Choroid plexus epithelial cell (primary cell): ENCODE measurements around the gene MAP2K4.

ENCODE experiments used
- DNase-seq: peaks from one replicate; pipeline ENCODE4 v3.0.0-alpha.2; 2010; ENCODE audit warnings: low read depth
- H3K4me3 ChIP-seq: 2 replicates; pipeline ENCODE4 v1.5.1; 2011; ENCODE audit warnings: low read depth, mild to moderate bottlenecking, control low read depth, low read length, moderate library complexity
- CTCF ChIP-seq: conservative IDR thresholded peaks from 2 replicates; pipeline ENCODE4 v1.5.1; 2011; ENCODE audit warnings: low read depth, mild to moderate bottlenecking, control low read depth, inconsistent platforms, low read length, moderate library complexity

The MAP2K4 gene

GRCh38 chr17:12164085-12164484 is 143.4 kb downstream of the MAP2K4 start:
- H3K4me3 ChIP-seq, result no peak overlapping the region
- no peak for DNase-seq
- no peak for TF ChIP-seq CTCF

GRCh38 chr17:12178644-12179330 is 158.1 kb downstream of the MAP2K4 start:
- no peak overlapping the region for H3K4me3 ChIP-seq
- no peak for TF ChIP-seq CTCF
- DNase-seq, result no peak

- DNase-seq, result peak; percentile 81
- TF ChIP-seq CTCF, result peak; percentile 73
- no peak overlapping the region for H3K4me3 ChIP-seq
Measured at GRCh38 chr17:12180644-12181261, 160.1 kb downstream of the MAP2K4 start.

- H3K4me3 ChIP-seq, result no peak overlapping the region
- TF ChIP-seq CTCF, result no peak
- DNase-seq, result no peak
Measured at GRCh38 chr17:12187658-12188057, 167.0 kb downstream of the MAP2K4 start.

GRCh38 chr17:12193144-12193735 is 172.6 kb downstream of the MAP2K4 start:
- H3K4me3 ChIP-seq, result no peak overlapping the region
- no peak for DNase-seq
- TF ChIP-seq CTCF, result no peak
